K562 (cell line): ENCODE measurements around the gene CTSL. TPM values are rescaled to one million over a fixed set of nuclear protein-coding genes. Genes with fewer than 3 reads are reported as not detected.

Source experiments
- ATAC-seq: fragments of 200-7000 bp; cut with Tn5 transposase; 3 replicates; pipeline ENCODE4 v1.9.1; 2020; ENCODE audit warnings: moderate library complexity
- BruUV-seq: library from RNA; stranded (reverse); fragments of 400-500 nt; replicated peaks from 2 replicates; lab custom pipeline; 2021; lab: Mats Ljungman, UMichigan
- CTCF ChIA-PET: fragments of 300-600 bp; formaldehyde crosslinking; extraction: SDS; loops from one replicate; lab custom pipeline; 2021; ENCODE audit warnings: low intra/inter-chr PET ratio; lab: Yijun Ruan, JAX
- POLR2A ChIA-PET: fragments of 300-600, 350-650 bp; sonication (Branson Sonifier 250); formaldehyde crosslinking; extraction: SDS; loops from one replicate; lab custom pipeline; 2021; ENCODE audit warnings: antibody characterized with exemption, inconsistent platforms; lab: Yijun Ruan, JAX
- DNase-seq, 4 experiments: peaks; one replicate each; pipeline versions ENCODE4 v3.0.0 to v3.0.0-alpha.2; 2011 to 2018; ENCODE audit warnings: low spot score in 3 of 4, mixed read lengths in 3 of 4; ENCODE audit errors: extremely low read depth in 1 of 4
- FAIRE-seq: peaks from 2 replicates; lab custom pipeline; 2011; peaks lifted over from hg19 to GRCh38; lab: Jason Lieb, UNC
- H2AFZ ChIP-seq: 2 replicates; pipeline ENCODE4 v1.6.0; 2011; ENCODE audit warnings: low read depth, low read length, control low read depth, inconsistent platforms
- H3K27ac ChIP-seq: fragments of 200-600 bp; 3 replicates; pipeline ENCODE4 v1.8.0; 2011; ENCODE audit warnings: low read depth, mild to moderate bottlenecking, control low read depth, inconsistent platforms, low read length, moderate library complexity, mixed read lengths; ENCODE audit errors: extremely low read depth
- H3K27me3 ChIP-seq, 2 experiments: fragments of 300-600 bp in 1 of 2; 2 replicates in 1 of 2; 3 replicates in 1 of 2; pipeline versions ENCODE4 v1.6.0 to v1.8.0; 2011; ENCODE audit warnings: inconsistent platforms in 2 of 2, low read length in 2 of 2, mild to moderate bottlenecking in 1 of 2, mixed read lengths in 1 of 2, moderate library complexity in 1 of 2; ENCODE audit not compliant: control insufficient read depth in 2 of 2, insufficient read depth in 2 of 2
- H3K36me3 ChIP-seq: fragments of 300-600 bp; 3 replicates; pipeline ENCODE4 v1.8.0; 2011; ENCODE audit warnings: mild to moderate bottlenecking, low read length, inconsistent platforms; ENCODE audit not compliant: control insufficient read depth, insufficient read depth
- H3K4me1 ChIP-seq, 2 experiments: fragments of 200-600 bp in 1 of 2; replicated peaks in 1 of 2; 2 replicates in 1 of 2; 3 replicates in 1 of 2; pipeline versions ENCODE4 v1.5.1 to v1.8.0; 2011; ENCODE audit warnings: inconsistent platforms in 2 of 2, low read length in 2 of 2, mild to moderate bottlenecking in 1 of 2, mixed read lengths in 1 of 2, moderate library complexity in 1 of 2; ENCODE audit not compliant: control insufficient read depth in 2 of 2, insufficient read depth in 2 of 2
- H3K4me2 ChIP-seq: 2 replicates; pipeline ENCODE4 v1.6.1; 2011; ENCODE audit warnings: low read length, control low read depth, inconsistent platforms, mixed read lengths; ENCODE audit not compliant: insufficient read depth
- H3K4me3 ChIP-seq: fragments of 200-600 bp; sonication (generic), shearing (Covaris generic); 2 replicates; pipeline ENCODE4 v1.5.1; 2016; ENCODE audit warnings: control low read depth, inconsistent platforms
- H3K79me2 ChIP-seq: fragments of 200-600 bp; 3 replicates; pipeline ENCODE4 v1.8.0; 2011; ENCODE audit warnings: low read length, inconsistent platforms; ENCODE audit not compliant: control insufficient read depth, insufficient read depth
- H3K9ac ChIP-seq, 2 experiments: 2 replicates each; pipeline versions ENCODE4 v1.6.0 to v1.6.1; 2011; ENCODE audit warnings: low read depth in 2 of 2, low read length in 2 of 2, control low read depth in 1 of 2, inconsistent platforms in 1 of 2, mild to moderate bottlenecking in 1 of 2, mixed read lengths in 1 of 2; ENCODE audit not compliant: insufficient read depth in 1 of 2
- H3K9me1 ChIP-seq: one replicate; pipeline ENCODE4 v1.6.0; 2011; ENCODE audit warnings: inconsistent platforms, mild to moderate bottlenecking, low read length, moderate library complexity; ENCODE audit not compliant: control insufficient read depth, insufficient read depth
- H3K9me3 ChIP-seq: replicated peaks from 2 replicates; pipeline ENCODE4 v1.5.1; 2011; ENCODE audit warnings: low read depth, low read length, inconsistent platforms; ENCODE audit not compliant: control insufficient read depth, insufficient read depth
- H4K20me1 ChIP-seq: replicated peaks from 2 replicates; pipeline ENCODE4 v1.6.1; 2011; ENCODE audit warnings: low read length, inconsistent platforms, mixed read lengths; ENCODE audit not compliant: control insufficient read depth, insufficient read depth
- BDP1 ChIP-seq: IDR thresholded peaks from 3 replicates; pipeline ENCODE4 v1.6.1; 2011; ENCODE audit not compliant: insufficient read length, insufficient read depth
- EGR1 ChIP-seq: fragments of 450-650 bp; conservative IDR thresholded peaks from 2 replicates; pipeline ENCODE4 v1.6.1; 2017; ENCODE audit warnings: mild to moderate bottlenecking
- HDGF ChIP-seq: fragments of 450-650 bp; IDR thresholded peaks from 2 replicates; pipeline ENCODE4 v1.6.1; 2016
- PHB ChIP-seq: fragments of 250-450 bp; sonication (Bioruptor Pico); IDR thresholded peaks from 2 replicates; pipeline ENCODE4 v1.5.0; 2021
- ZNF197 ChIP-seq: fragments of 200-800 bp; sonication (Bioruptor generic); IDR thresholded peaks from 2 replicates; pipeline ENCODE4 v1.6.1; 2016; ENCODE audit warnings: low read depth, missing genetic modification characterization, missing compliant biosample characterization
- ZNF444 ChIP-seq: fragments of 250-450 bp; sonication (Bioruptor Pico); IDR thresholded peaks from 2 replicates; pipeline ENCODE4 v1.4.0; 2020; ENCODE audit warnings: mild to moderate bottlenecking, moderate library complexity
- ZNF586 ChIP-seq: fragments of 450-650 bp; formaldehyde crosslinking; conservative IDR thresholded peaks from 2 replicates; pipeline ENCODE4 v1.4.0; 2020; ENCODE audit warnings: mild to moderate bottlenecking, moderate library complexity
- WGBS: fragments of 100-300 bp; shearing (Covaris generic); methylation state at CpG from one replicate; pipeline ENCODE4 v1.1.6; 2016; ENCODE audit warnings: low coverage, mixed read lengths; ENCODE audit not compliant: insufficient coverage; ENCODE audit errors: missing lambda C conversion rate; 5-methylcytosine and 5-hydroxymethylcytosine counted together
- in situ Hi-C: fragments of 300-500 bp; cut with MboI; formaldehyde crosslinking; loops from 4 replicates; pipeline ENCODE4 v1.15.0; 2018; ENCODE audit warnings: inconsistent platforms, mixed read lengths
- intact Hi-C: fragments of 100-400 bp; cut with micrococcal nuclease; formaldehyde crosslinking; loops from 2 replicates; pipeline ENCODE4 v1.14.2; 2022
- polyA plus RNA-seq, 8 experiments: library from polyadenylated mRNA; depleted of rRNA in 4 of 8; stranded (reverse) in 5 of 8; unstranded in 3 of 8; fragments of >200 nt; fragmentation: Nextera tagmentation in 2 of 8; fragmentation: Illumina TruSeq in 1 of 8; extraction: Ambion mirVana in 2 of 8; extraction: Trizol in 1 of 8; gene quantifications; 2 replicates each; pipeline versions ENCODE4 v1.2.1 to v1.2.3, GENCODE V29; 2011 to 2014; ENCODE audit warnings: inconsistent platforms in 1 of 8, missing spikeins in 1 of 8
- total RNA-seq, 7 experiments: library from RNA; depleted of rRNA in 6 of 7; stranded (reverse); fragments of >200 nt in 6 of 7; fragmentation: Illumina TruSeq in 2 of 7; extraction: Trizol in 2 of 7; gene quantifications; 2 replicates each; pipeline versions ENCODE4 v1.2.1 to v1.2.3, GENCODE V29; 2011 to 2021; ENCODE audit warnings: low replicate concordance in 1 of 7
- TF ChIP-seq, protein P1 (sequence below), 2 experiments: IDR thresholded peaks; 2 replicates each; pipeline ENCODE4 v1.6.1; 2011; ENCODE audit warnings: borderline replicate concordance in 1 of 2, control low read depth in 1 of 2, low read depth in 1 of 2, low read length in 1 of 2, mild to moderate bottlenecking in 1 of 2, mixed read lengths in 1 of 2, moderate library complexity in 1 of 2; ENCODE audit not compliant: insufficient read depth in 1 of 2, insufficient read length in 1 of 2, poor library complexity in 1 of 2, severe bottlenecking in 1 of 2; ENCODE audit errors: extremely low read depth in 1 of 2
- TF ChIP-seq, protein P2 (sequence below): sonication (generic); formaldehyde crosslinking; IDR thresholded peaks from 2 replicates; pipeline ENCODE4 v1.8.1; 2023; ENCODE audit warnings: mild to moderate bottlenecking, missing genetic modification reagents
- TF ChIP-seq, protein P3 (sequence below): fragments of 250-450 bp; sonication (Bioruptor Pico); IDR thresholded peaks from 2 replicates; pipeline ENCODE4 v1.5.1; 2021; ENCODE audit warnings: mild to moderate bottlenecking
- TF ChIP-seq, protein P4 (sequence below): sonication (generic); formaldehyde crosslinking; IDR thresholded peaks from 2 replicates; pipeline ENCODE4 v1.8.1; 2023; ENCODE audit warnings: mild to moderate bottlenecking, missing genetic modification reagents
- TF ChIP-seq, protein P5 (sequence below): fragments of 450-650 bp; formaldehyde crosslinking; conservative IDR thresholded peaks from 2 replicates; pipeline ENCODE4 v1.4.0; 2022; ENCODE audit warnings: mild to moderate bottlenecking, missing genetic modification characterization

Gene CTSL
- total and polyA plus RNA-seq, 9 of the 15 experiments (the other 6 are each of a cell fraction or from before 2014, with no cell fraction given): 55.9 to 165 (median 93.7) TPM

DNA sequence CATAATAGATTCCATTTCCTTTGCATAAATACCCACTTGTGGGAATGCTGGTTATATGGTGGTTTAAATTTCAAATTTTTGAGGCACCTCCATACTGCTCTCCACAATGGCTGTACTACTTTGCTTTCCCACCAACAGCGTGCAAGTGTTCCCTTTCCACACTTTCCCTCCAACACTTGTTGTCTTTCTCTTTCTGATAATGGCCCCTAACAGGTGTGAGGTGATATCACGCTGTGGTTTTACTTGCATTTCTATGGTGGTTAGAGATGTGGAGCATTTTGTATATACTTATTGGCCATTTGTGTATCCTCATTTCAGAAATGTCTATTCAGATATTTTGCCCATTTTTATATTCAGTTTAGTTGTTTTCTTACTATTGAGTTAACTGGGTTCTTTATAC is 34.6 kb downstream of the CTSL start (continued):
- TF ChIP-seq, protein P1, sequence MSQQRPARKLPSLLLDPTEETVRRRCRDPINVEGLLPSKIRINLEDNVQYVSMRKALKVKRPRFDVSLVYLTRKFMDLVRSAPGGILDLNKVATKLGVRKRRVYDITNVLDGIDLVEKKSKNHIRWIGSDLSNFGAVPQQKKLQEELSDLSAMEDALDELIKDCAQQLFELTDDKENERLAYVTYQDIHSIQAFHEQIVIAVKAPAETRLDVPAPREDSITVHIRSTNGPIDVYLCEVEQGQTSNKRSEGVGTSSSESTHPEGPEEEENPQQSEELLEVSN (IDR thresholded peaks at IDR 0.05; ENCODE audit: borderline replicate concordance in 1 of 2, extremely low read depth in 1 of 2, insufficient read depth in 1 of 2, insufficient read length in 1 of 2, low read depth in 1 of 2, low read length in 1 of 2, poor library complexity in 1 of 2, severe bottlenecking in 1 of 2): peak; percentile 18 to 38
- no peak for TF ChIP-seq ZNF586 (CRISPR knock-in tag)

DNA sequence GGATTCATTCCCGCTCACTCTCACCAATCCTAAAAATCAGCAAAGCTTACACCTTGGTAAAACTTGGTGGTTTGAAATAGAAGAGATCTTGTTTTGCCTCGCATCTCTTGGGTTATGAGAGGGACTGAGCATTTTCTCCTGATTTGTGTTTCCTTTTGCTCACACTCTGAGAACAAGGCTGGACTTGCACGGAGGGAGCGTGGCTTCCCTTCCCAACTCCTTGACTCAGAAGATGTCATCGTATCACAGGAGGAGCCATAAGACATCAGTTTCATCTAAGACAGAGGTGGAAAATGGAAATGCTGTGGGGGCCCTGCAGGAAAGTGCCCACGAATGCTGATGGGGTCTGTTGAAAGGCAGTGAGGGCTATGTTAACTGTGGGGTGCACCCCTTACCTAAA is 37.4 kb downstream of the CTSL start:
- CTCF ChIA-PET: no interaction called here
- no TSS peak for BruUV-seq
- TF ChIP-seq BDP1 (no peak), EGR1 (no peak), ZNF444 (CRISPR knock-in tag) (no peak), ZNF197 (CRISPR knock-in tag) (no peak), PHB (CRISPR knock-in tag) (no peak), HDGF (no peak)
- TF ChIP-seq, protein P2, sequence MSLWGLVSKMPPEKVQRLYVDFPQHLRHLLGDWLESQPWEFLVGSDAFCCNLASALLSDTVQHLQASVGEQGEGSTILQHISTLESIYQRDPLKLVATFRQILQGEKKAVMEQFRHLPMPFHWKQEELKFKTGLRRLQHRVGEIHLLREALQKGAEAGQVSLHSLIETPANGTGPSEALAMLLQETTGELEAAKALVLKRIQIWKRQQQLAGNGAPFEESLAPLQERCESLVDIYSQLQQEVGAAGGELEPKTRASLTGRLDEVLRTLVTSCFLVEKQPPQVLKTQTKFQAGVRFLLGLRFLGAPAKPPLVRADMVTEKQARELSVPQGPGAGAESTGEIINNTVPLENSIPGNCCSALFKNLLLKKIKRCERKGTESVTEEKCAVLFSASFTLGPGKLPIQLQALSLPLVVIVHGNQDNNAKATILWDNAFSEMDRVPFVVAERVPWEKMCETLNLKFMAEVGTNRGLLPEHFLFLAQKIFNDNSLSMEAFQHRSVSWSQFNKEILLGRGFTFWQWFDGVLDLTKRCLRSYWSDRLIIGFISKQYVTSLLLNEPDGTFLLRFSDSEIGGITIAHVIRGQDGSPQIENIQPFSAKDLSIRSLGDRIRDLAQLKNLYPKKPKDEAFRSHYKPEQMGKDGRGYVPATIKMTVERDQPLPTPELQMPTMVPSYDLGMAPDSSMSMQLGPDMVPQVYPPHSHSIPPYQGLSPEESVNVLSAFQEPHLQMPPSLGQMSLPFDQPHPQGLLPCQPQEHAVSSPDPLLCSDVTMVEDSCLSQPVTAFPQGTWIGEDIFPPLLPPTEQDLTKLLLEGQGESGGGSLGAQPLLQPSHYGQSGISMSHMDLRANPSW (CRISPR knock-in tag): no peak
- TF ChIP-seq, protein P3, sequence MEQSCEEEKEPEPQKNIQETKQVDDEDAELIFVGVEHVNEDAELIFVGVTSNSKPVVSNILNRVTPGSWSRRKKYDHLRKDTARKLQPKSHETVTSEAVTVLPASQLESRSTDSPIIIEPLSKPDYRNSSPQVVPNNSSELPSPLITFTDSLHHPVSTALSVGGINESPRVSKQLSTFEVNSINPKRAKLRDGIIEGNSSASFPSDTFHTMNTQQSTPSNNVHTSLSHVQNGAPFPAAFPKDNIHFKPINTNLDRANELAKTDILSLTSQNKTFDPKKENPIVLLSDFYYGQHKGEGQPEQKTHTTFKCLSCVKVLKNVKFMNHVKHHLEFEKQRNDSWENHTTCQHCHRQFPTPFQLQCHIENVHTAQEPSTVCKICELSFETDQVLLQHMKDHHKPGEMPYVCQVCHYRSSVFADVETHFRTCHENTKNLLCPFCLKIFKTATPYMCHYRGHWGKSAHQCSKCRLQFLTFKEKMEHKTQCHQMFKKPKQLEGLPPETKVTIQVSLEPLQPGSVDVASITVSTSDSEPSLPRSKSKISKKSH (CRISPR knock-in tag): no peak
- TF ChIP-seq, protein P4, sequence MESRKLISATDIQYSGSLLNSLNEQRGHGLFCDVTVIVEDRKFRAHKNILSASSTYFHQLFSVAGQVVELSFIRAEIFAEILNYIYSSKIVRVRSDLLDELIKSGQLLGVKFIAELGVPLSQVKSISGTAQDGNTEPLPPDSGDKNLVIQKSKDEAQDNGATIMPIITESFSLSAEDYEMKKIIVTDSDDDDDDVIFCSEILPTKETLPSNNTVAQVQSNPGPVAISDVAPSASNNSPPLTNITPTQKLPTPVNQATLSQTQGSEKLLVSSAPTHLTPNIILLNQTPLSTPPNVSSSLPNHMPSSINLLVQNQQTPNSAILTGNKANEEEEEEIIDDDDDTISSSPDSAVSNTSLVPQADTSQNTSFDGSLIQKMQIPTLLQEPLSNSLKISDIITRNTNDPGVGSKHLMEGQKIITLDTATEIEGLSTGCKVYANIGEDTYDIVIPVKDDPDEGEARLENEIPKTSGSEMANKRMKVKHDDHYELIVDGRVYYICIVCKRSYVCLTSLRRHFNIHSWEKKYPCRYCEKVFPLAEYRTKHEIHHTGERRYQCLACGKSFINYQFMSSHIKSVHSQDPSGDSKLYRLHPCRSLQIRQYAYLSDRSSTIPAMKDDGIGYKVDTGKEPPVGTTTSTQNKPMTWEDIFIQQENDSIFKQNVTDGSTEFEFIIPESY (CRISPR knock-in tag): no peak
- TF ChIP-seq, protein P5, sequence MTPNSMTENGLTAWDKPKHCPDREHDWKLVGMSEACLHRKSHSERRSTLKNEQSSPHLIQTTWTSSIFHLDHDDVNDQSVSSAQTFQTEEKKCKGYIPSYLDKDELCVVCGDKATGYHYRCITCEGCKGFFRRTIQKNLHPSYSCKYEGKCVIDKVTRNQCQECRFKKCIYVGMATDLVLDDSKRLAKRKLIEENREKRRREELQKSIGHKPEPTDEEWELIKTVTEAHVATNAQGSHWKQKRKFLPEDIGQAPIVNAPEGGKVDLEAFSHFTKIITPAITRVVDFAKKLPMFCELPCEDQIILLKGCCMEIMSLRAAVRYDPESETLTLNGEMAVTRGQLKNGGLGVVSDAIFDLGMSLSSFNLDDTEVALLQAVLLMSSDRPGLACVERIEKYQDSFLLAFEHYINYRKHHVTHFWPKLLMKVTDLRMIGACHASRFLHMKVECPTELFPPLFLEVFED: no peak

More for the DNA sequence above, 37.4 kb downstream of the CTSL start:
- FAIRE-seq (no peak), ATAC-seq (no peak), DNase-seq (no peak)
- H3K9me3 ChIP-seq: no peaks in the 10 kb centered on the region
- 61% methylated on average over 6 of the region's 6 CpGs for WGBS
- H3K27ac ChIP-seq: no peak overlapping the region
- no peaks in the 10 kb centered on the region for H3K9me1 ChIP-seq
- H3K36me3 ChIP-seq: no peaks in the 10 kb centered on the region
- no peak overlapping the region for H3K4me3 ChIP-seq
- H3K4me2 ChIP-seq: no peak overlapping the region
- H3K79me2 ChIP-seq: no peaks in the 10 kb centered on the region
- no peaks in the 10 kb centered on the region for H3K27me3 ChIP-seq
- H2AFZ ChIP-seq: peak overlapping the region; percentile 30; the same call in 1 of the 2 replicates
- H4K20me1 ChIP-seq: no peaks in the 10 kb centered on the region
- in situ Hi-C loops (no loop called here), intact Hi-C loops (no loop called here)
- POLR2A ChIA-PET: no interaction called here
- H3K4me1 ChIP-seq: peaks cover 0 to 6% of the 10 kb centered on the region in 2 experiments; a peak in 3 of 5 replicates
- peak overlapping the region in 1 of 2 experiments; percentile 26; a peak in 1 of 4 replicates for H3K9ac ChIP-seq
